Astrocyte (in vitro differentiated cells and primary cell): Measurements from ENCODE around the gene LMCD1. TPM values are rescaled to one million over a fixed set of nuclear protein-coding genes. Genes with fewer than 3 reads are reported as not detected.

Experiments used
- DNase-seq: peaks from one replicate; pipeline ENCODE4 v3.0.0-alpha.2; 2010; ENCODE audit warnings: low read depth
- FAIRE-seq: peaks from 2 replicates; lab custom pipeline; 2011; peaks lifted over from hg19 to GRCh38; lab: Jason Lieb, UNC
- H2AFZ ChIP-seq: 2 replicates; pipeline ENCODE4 v1.6.0; 2012; ENCODE audit warnings: low read depth, low read length, inconsistent platforms
- H3K27ac ChIP-seq: 2 replicates; pipeline ENCODE4 v1.5.1; 2011; ENCODE audit warnings: low read depth, low read length, inconsistent platforms
- H3K27me3 ChIP-seq: 2 replicates; pipeline ENCODE4 v1.6.0; 2011; ENCODE audit warnings: low read length, inconsistent platforms; ENCODE audit not compliant: insufficient read depth
- H3K36me3 ChIP-seq: 2 replicates; pipeline ENCODE4 v1.5.1; 2011; ENCODE audit warnings: low read length, inconsistent platforms; ENCODE audit not compliant: insufficient read depth
- H3K4me1 ChIP-seq: 2 replicates; pipeline ENCODE4 v1.5.1; 2011; ENCODE audit warnings: low read length, inconsistent platforms; ENCODE audit not compliant: insufficient read depth
- H3K4me2 ChIP-seq: 2 replicates; pipeline ENCODE4 v1.6.0; 2012; ENCODE audit warnings: low read length, inconsistent platforms
- H3K4me3 ChIP-seq: 2 replicates; pipeline ENCODE4 v1.5.1; 2011; ENCODE audit warnings: low read depth, mild to moderate bottlenecking, low read length, inconsistent platforms; ENCODE audit not compliant: insufficient read depth
- H3K79me2 ChIP-seq: 2 replicates; pipeline ENCODE4 v1.6.0; 2012; ENCODE audit warnings: mild to moderate bottlenecking, low read length, inconsistent platforms; ENCODE audit not compliant: insufficient read depth
- H3K9ac ChIP-seq: 2 replicates; pipeline ENCODE4 v1.6.0; 2012; ENCODE audit warnings: mild to moderate bottlenecking, low read length, inconsistent platforms
- H3K9me3 ChIP-seq: 2 replicates; pipeline ENCODE4 v1.5.1; 2012; ENCODE audit warnings: low read depth, mild to moderate bottlenecking, low read length, inconsistent platforms; ENCODE audit not compliant: insufficient read depth
- H4K20me1 ChIP-seq: 2 replicates; pipeline ENCODE4 v1.6.0; 2012; ENCODE audit warnings: low read length, inconsistent platforms; ENCODE audit not compliant: insufficient read depth
- H3K27ac Mint-ChIP-seq: one replicate; pipeline ENCODE4 v1.8.0; 2021; ENCODE audit warnings: mild to moderate bottlenecking, mixed read lengths; ENCODE audit not compliant: unreplicated experiment
- H3K27me3 Mint-ChIP-seq: one replicate; pipeline ENCODE4 v1.8.0; 2021; ENCODE audit warnings: low read depth, mixed read lengths; ENCODE audit not compliant: unreplicated experiment
- H3K36me3 Mint-ChIP-seq: one replicate; pipeline ENCODE4 v1.8.0; 2021; ENCODE audit warnings: low read depth, mixed read lengths; ENCODE audit not compliant: unreplicated experiment
- H3K4me1 Mint-ChIP-seq: one replicate; pipeline ENCODE4 v1.8.0; 2021; ENCODE audit warnings: low read depth, mixed read lengths; ENCODE audit not compliant: unreplicated experiment
- H3K4me3 Mint-ChIP-seq: one replicate; pipeline ENCODE4 v1.8.0; 2021; ENCODE audit warnings: mild to moderate bottlenecking, moderate library complexity, mixed read lengths; ENCODE audit not compliant: unreplicated experiment
- H3K9me3 Mint-ChIP-seq: one replicate; pipeline ENCODE4 v1.8.0; 2021; ENCODE audit warnings: mild to moderate bottlenecking, mixed read lengths; ENCODE audit not compliant: unreplicated experiment
- CTCF ChIP-seq: IDR thresholded peaks from 2 replicates; pipeline ENCODE4 v1.5.1; 2011; ENCODE audit warnings: low read depth, mild to moderate bottlenecking, inconsistent platforms, low read length, moderate library complexity; ENCODE audit not compliant: insufficient read depth
- EZH2 ChIP-seq: IDR thresholded peaks from 2 replicates; pipeline ENCODE4 v1.6.1; 2012; ENCODE audit warnings: mild to moderate bottlenecking, low read length, inconsistent platforms; ENCODE audit not compliant: insufficient read depth
- total RNA-seq: library from RNA; stranded (reverse); gene quantifications from 2 replicates; pipeline ENCODE4 v1.2.1, GENCODE V29; 2021

The LMCD1 gene
- total RNA-seq, 1 donor from 2014 or later = 374 TPM

- Mint-ChIP-seq H3K27me3 (no peaks in the 10 kb centered on the region), H3K9me3 (no peaks in the 10 kb centered on the region), H3K4me3 (no peak overlapping the region), H3K27ac (peak overlapping the region; percentile 94), H3K4me1 (peaks cover 66% of the 10 kb centered on the region), H3K36me3 (peaks cover 22% of the 10 kb centered on the region)
- H4K20me1 ChIP-seq = no peaks in the 10 kb centered on the region
- no peaks in the 10 kb centered on the region for H3K9me3 ChIP-seq
- FAIRE-seq (no peak), DNase-seq (no peak)
- H3K27me3 ChIP-seq = no peaks in the 10 kb centered on the region
- no peak for TF ChIP-seq EZH2
- TF ChIP-seq CTCF = no peak
- no peak overlapping the region for H3K4me3 ChIP-seq
- no peak overlapping the region for H3K9ac ChIP-seq
- H3K4me2 ChIP-seq = no peak overlapping the region
- H3K36me3 ChIP-seq = peaks cover 11% of the 10 kb centered on the region
- peak overlapping the region; percentile 77 for H3K27ac ChIP-seq
- H2AFZ ChIP-seq = no peak overlapping the region
- peaks cover 44% of the 10 kb centered on the region for H3K4me1 ChIP-seq
- no peaks in the 10 kb centered on the region for H3K79me2 ChIP-seq
These were observed 54.8 kb downstream of the LMCD1 start for GRCh38 chr3:8556473-8556869.

- no peaks in the 10 kb centered on the region for H3K27me3 ChIP-seq
- H4K20me1 ChIP-seq = no peaks in the 10 kb centered on the region
- H3K4me2 ChIP-seq = no peak overlapping the region
- Mint-ChIP-seq H3K27ac (peak overlapping the region; percentile 94), H3K4me1 (peaks cover 68% of the 10 kb centered on the region), H3K27me3 (no peaks in the 10 kb centered on the region), H3K36me3 (peaks cover 22% of the 10 kb centered on the region), H3K4me3 (peak overlapping the region; percentile 51), H3K9me3 (no peaks in the 10 kb centered on the region)
- DNase-seq (no peak), FAIRE-seq (no peak)
- H2AFZ ChIP-seq = no peak overlapping the region
- peaks cover 10% of the 10 kb centered on the region for H3K36me3 ChIP-seq
- peaks cover 52% of the 10 kb centered on the region for H3K4me1 ChIP-seq
- no peak overlapping the region for H3K9ac ChIP-seq
- no peak overlapping the region for H3K27ac ChIP-seq
- no peak for TF ChIP-seq CTCF
- no peak for TF ChIP-seq EZH2
- no peaks in the 10 kb centered on the region for H3K79me2 ChIP-seq
- no peaks in the 10 kb centered on the region for H3K9me3 ChIP-seq
- H3K4me3 ChIP-seq = no peak overlapping the region
These were observed 55.7 kb downstream of the LMCD1 start for GRCh38 chr3:8557298-8557697.

- H3K27ac Mint-ChIP-seq = peak overlapping the region; percentile 94
- no peaks in the 10 kb centered on the region for H3K27me3 ChIP-seq
- H3K4me1 Mint-ChIP-seq = peaks cover 67% of the 10 kb centered on the region
- no peak overlapping the region for H3K4me2 ChIP-seq
- FAIRE-seq (no peak), DNase-seq (no peak)
- H3K9me3 ChIP-seq = no peaks in the 10 kb centered on the region
- H3K4me3 ChIP-seq = no peak overlapping the region
- H2AFZ ChIP-seq = no peak overlapping the region
- H3K9ac ChIP-seq = no peak overlapping the region
- H3K27me3 Mint-ChIP-seq = no peaks in the 10 kb centered on the region
- no peaks in the 10 kb centered on the region for H3K9me3 Mint-ChIP-seq
- H3K36me3 ChIP-seq = peaks cover 10% of the 10 kb centered on the region
- no peak overlapping the region for H3K27ac ChIP-seq
- peak overlapping the region; percentile 72 for H3K4me3 Mint-ChIP-seq
- H3K36me3 Mint-ChIP-seq = peaks cover 16% of the 10 kb centered on the region
- TF ChIP-seq EZH2 (no peak), CTCF (no peak)
- no peaks in the 10 kb centered on the region for H4K20me1 ChIP-seq
- H3K4me1 ChIP-seq = peaks cover 54% of the 10 kb centered on the region
- no peaks in the 10 kb centered on the region for H3K79me2 ChIP-seq
These were observed 57.0 kb downstream of the LMCD1 start for GRCh38 chr3:8558645-8559044.
